Keratinocyte (primary cell): Measurements from ENCODE around the gene NOL9. TPM values are rescaled to one million over a fixed set of nuclear protein-coding genes. Genes with fewer than 3 reads are reported as not detected.

ENCODE experiments used
- DNase-seq: peaks from one replicate; pipeline ENCODE4 v3.0.0-alpha.2; 2011; ENCODE audit warnings: low read depth, missing footprints, low spot score
- FAIRE-seq: peaks from 2 replicates; lab custom pipeline; 2011; peaks lifted over from hg19 to GRCh38; lab: Jason Lieb, UNC
- H2AFZ ChIP-seq: 2 replicates; pipeline ENCODE4 v1.6.0; 2012; ENCODE audit warnings: low read length, control low read depth, inconsistent platforms; ENCODE audit not compliant: control insufficient read depth
- H3K27ac ChIP-seq: 2 replicates; pipeline ENCODE4 v1.5.1; 2011; ENCODE audit warnings: low read length; ENCODE audit not compliant: control insufficient read depth, insufficient read depth
- H3K27me3 ChIP-seq: 3 replicates; pipeline ENCODE4 v1.6.0; 2011; ENCODE audit warnings: low read length; ENCODE audit not compliant: control insufficient read depth, insufficient read depth; ENCODE audit errors: extremely low read depth
- H3K36me3 ChIP-seq, 2 experiments: 2 replicates in 1 of 2; 3 replicates in 1 of 2; pipeline ENCODE4 v1.5.1; 2011; ENCODE audit warnings: low read length in 2 of 2, mild to moderate bottlenecking in 1 of 2; ENCODE audit not compliant: control insufficient read depth in 2 of 2, insufficient read depth in 2 of 2; ENCODE audit errors: extremely low read depth in 1 of 2
- H3K4me1 ChIP-seq: 3 replicates; pipeline ENCODE4 v1.5.1; 2011; ENCODE audit warnings: low read length; ENCODE audit not compliant: control insufficient read depth, insufficient read depth; ENCODE audit errors: extremely low read depth
- H3K4me2 ChIP-seq: 3 replicates; pipeline ENCODE4 v1.6.0; 2011; ENCODE audit warnings: low read depth, low read length; ENCODE audit not compliant: control insufficient read depth, insufficient read depth; ENCODE audit errors: extremely low read depth
- H3K4me3 ChIP-seq, 3 experiments: fragments of 200-600 bp in 1 of 3; sonication (generic) in 1 of 3; 2 replicates in 2 of 3; 3 replicates in 1 of 3; pipeline ENCODE4 v1.5.1; 2011 to 2016; ENCODE audit warnings: low read length in 3 of 3, mild to moderate bottlenecking in 3 of 3, control low read depth in 2 of 3, inconsistent platforms in 1 of 3, low read depth in 1 of 3, mixed read lengths in 1 of 3, mixed run types in 1 of 3, moderate library complexity in 1 of 3; ENCODE audit not compliant: control insufficient read depth in 2 of 3, insufficient read depth in 2 of 3; ENCODE audit errors: extremely low read depth in 1 of 3
- H3K79me2 ChIP-seq: 2 replicates; pipeline ENCODE4 v1.6.0; 2012; ENCODE audit warnings: low read length; ENCODE audit not compliant: control insufficient read depth, insufficient read depth
- H3K9ac ChIP-seq: 3 replicates; pipeline ENCODE4 v1.6.0; 2011; ENCODE audit warnings: low read length; ENCODE audit not compliant: control insufficient read depth, insufficient read depth; ENCODE audit errors: extremely low read depth
- H3K9me1 ChIP-seq: 3 replicates; pipeline ENCODE4 v1.6.0; 2011; ENCODE audit warnings: low read length; ENCODE audit not compliant: control insufficient read depth, insufficient read depth; ENCODE audit errors: extremely low read depth
- H3K9me3 ChIP-seq: 2 replicates; pipeline ENCODE4 v1.5.1; 2012; ENCODE audit warnings: low read depth, low read length; ENCODE audit not compliant: control insufficient read depth
- H4K20me1 ChIP-seq: 3 replicates; pipeline ENCODE4 v1.6.0; 2011; ENCODE audit warnings: low read length; ENCODE audit not compliant: control insufficient read depth, insufficient read depth; ENCODE audit errors: extremely low read depth
- CTCF ChIP-seq, 3 experiments: IDR thresholded peaks in 1 of 3; conservative IDR thresholded peaks in 1 of 3; optimal IDR thresholded peaks in 1 of 3; 2 replicates in 2 of 3; 3 replicates in 1 of 3; pipeline versions ENCODE3 to v1.5.1; 2011; ENCODE audit warnings: low read length in 3 of 3, mild to moderate bottlenecking in 3 of 3, moderate library complexity in 2 of 3, control low read depth in 1 of 3, inconsistent platforms in 1 of 3; ENCODE audit not compliant: insufficient read depth in 2 of 3; ENCODE audit errors: extremely low read depth in 1 of 3
- EZH2 ChIP-seq: IDR thresholded peaks from one replicate; pipeline ENCODE4 v1.6.1; 2012; ENCODE audit warnings: inconsistent platforms, mild to moderate bottlenecking, low read length, moderate library complexity
- dilution Hi-C: fragments of 300-500 bp; cut with MboI; formaldehyde crosslinking; loops from one replicate; pipeline ENCODE4 v1.7.0; 2020; ENCODE audit warnings: low sequenced_read_pairs; ENCODE audit not compliant: extremely low pct_ligation_motif_present
- polyA plus RNA-seq, 5 experiments: library from polyadenylated mRNA; depleted of rRNA in 3 of 5; stranded (reverse) in 3 of 5; stranded (forward) in 1 of 5; unstranded in 1 of 5; fragments of >200 nt; gene quantifications; 1 replicate in 1 of 5; 2 replicates in 3 of 5; 3 replicates in 1 of 5; pipeline versions ENCODE4 v1.2.1 to v1.2.3, GENCODE V29; 2011 to 2012; ENCODE audit warnings: missing spikeins in 2 of 5, low read depth in 1 of 5, low replicate concordance in 1 of 5

NOL9 gene
- polyA plus RNA-seq, 1 donor (not counting 4 experiments of a cell fraction or from before 2014, with no cell fraction given) = 24.6 TPM

- no peak for DNase-seq
- Histone ChIP-seq H3K27ac (no peak overlapping the region), H4K20me1 (no peaks in the 10 kb centered on the region), H3K4me3 (no peak overlapping the region), H3K9me1 (peaks cover 2% of the 10 kb centered on the region), H2AFZ (no peak overlapping the region), H3K36me3 (peaks cover 18 to 25% of the 10 kb centered on the region in 2 experiments), H3K4me2 (no peak overlapping the region), H3K9ac (no peak overlapping the region), H3K9me3 (no peaks in the 10 kb centered on the region), H3K79me2 (no peaks in the 10 kb centered on the region), H3K4me1 (peaks cover 20% of the 10 kb centered on the region), H3K27me3 (no peaks in the 10 kb centered on the region)
- dilution Hi-C loops = no loop called here
- FAIRE-seq = peak; percentile 73
- TF ChIP-seq CTCF (optimal IDR thresholded peaks at IDR 0.05 in 1 of 3, IDR thresholded peaks at IDR 0.05 in 1 of 3, conservative IDR thresholded peaks at IDR 0.05 in 1 of 3; ENCODE audit: extremely low read depth in 1 of 3, insufficient read depth in 2 of 3, low read length in 3 of 3) (peak; percentile 85 to 95 (median 92)), EZH2 (no peak)
Measured at GRCh38 chr1:6475381-6476133, 78.8 kb downstream of the NOL9 start.

- Histone ChIP-seq H3K4me1 (peaks cover 20% of the 10 kb centered on the region), H2AFZ (no peak overlapping the region), H3K27me3 (no peaks in the 10 kb centered on the region), H3K27ac (no peak overlapping the region), H3K9me1 (peaks cover 2% of the 10 kb centered on the region), H3K79me2 (no peaks in the 10 kb centered on the region), H3K36me3 (peaks cover 23 to 32% of the 10 kb centered on the region in 2 experiments), H3K9me3 (no peaks in the 10 kb centered on the region), H3K4me3 (no peak overlapping the region), H3K4me2 (no peak overlapping the region), H3K9ac (no peak overlapping the region), H4K20me1 (no peaks in the 10 kb centered on the region)
- FAIRE-seq = no peak
- dilution Hi-C loops = no loop called here
- no peak for DNase-seq
- no peak for TF ChIP-seq EZH2
- no peak for TF ChIP-seq CTCF (optimal IDR thresholded peaks at IDR 0.05 in 1 of 3, IDR thresholded peaks at IDR 0.05 in 1 of 3, conservative IDR thresholded peaks at IDR 0.05 in 1 of 3; ENCODE audit: extremely low read depth in 1 of 3, insufficient read depth in 2 of 3, low read length in 3 of 3)
Measured at GRCh38 chr1:6474815-6475282, 79.5 kb downstream of the NOL9 start.
